SU-DHL-6 (cell line): Measurements from ENCODE around the gene SPIN2A.
"Not testable (repeated sequence)": the region's sequence is repeated elsewhere in the genome, so short reads cannot be mapped to it uniquely, and the experiment has no call there.

Experiments used
- H2AFZ ChIP-seq: fragments of 200-600 bp; sonication (generic); 2 replicates; pipeline ENCODE4 v1.6.1; 2014; ENCODE audit warnings: low read depth, mild to moderate bottlenecking, moderate library complexity, mixed read lengths, antibody characterized with exemption, low read length; ENCODE audit not compliant: severe bottlenecking
- H3F3A ChIP-seq: fragments of 200-600 bp; shearing (Covaris generic); 2 replicates; pipeline ENCODE4 v1.6.0; 2016; ENCODE audit warnings: antibody characterized with exemption, mild to moderate bottlenecking; ENCODE audit not compliant: insufficient read depth
- H3K27ac ChIP-seq: fragments of 200-600 bp; sonication (generic); 2 replicates; pipeline ENCODE4 v1.5.1; 2016; ENCODE audit warnings: low read depth, mild to moderate bottlenecking, low read length, moderate library complexity, mixed read lengths
- H3K27me3 ChIP-seq: fragments of 200-600 bp; sonication (generic), shearing (Covaris generic); 2 replicates; pipeline ENCODE4 v1.6.0; 2014; ENCODE audit warnings: mild to moderate bottlenecking, low read length
- H3K36me3 ChIP-seq: fragments of 200-600 bp; sonication (generic); 2 replicates; pipeline ENCODE4 v1.6.1; 2014; ENCODE audit warnings: mild to moderate bottlenecking, low read length, mixed read lengths
- H3K4me2 ChIP-seq: fragments of 300-600, 200-600 bp; shearing (Covaris generic), sonication (generic); 2 replicates; pipeline ENCODE4 v1.6.0; 2014; ENCODE audit warnings: low read length, low read depth, mild to moderate bottlenecking; ENCODE audit not compliant: poor library complexity, severe bottlenecking
- H3K4me3 ChIP-seq: fragments of 200-600 bp; sonication (generic); 2 replicates; pipeline ENCODE4 v1.5.1; 2014; ENCODE audit warnings: antibody characterized with exemption, low read length, mild to moderate bottlenecking, mixed read lengths; ENCODE audit not compliant: insufficient read depth, poor library complexity, severe bottlenecking
- H3K79me2 ChIP-seq: fragments of 200-600 bp; sonication (generic); 2 replicates; pipeline ENCODE4 v1.6.1; 2014; ENCODE audit warnings: mild to moderate bottlenecking, low read length, moderate library complexity; ENCODE audit not compliant: insufficient read depth
- H3K9ac ChIP-seq: fragments of 200-600 bp; sonication (generic); 2 replicates; pipeline ENCODE4 v1.7.0; 2014; ENCODE audit warnings: mild to moderate bottlenecking, low read length
- H3K9me2 ChIP-seq: fragments of 200-600 bp; sonication (generic); replicated peaks from 2 replicates; pipeline ENCODE4 v1.6.1; 2014; ENCODE audit warnings: low read length; ENCODE audit not compliant: insufficient read depth
- H3K9me3 ChIP-seq: fragments of 200-600 bp; sonication (generic); 2 replicates; pipeline ENCODE4 v1.6.1; 2014; ENCODE audit warnings: low read length, mixed read lengths; ENCODE audit not compliant: insufficient read depth
- H4K20me1 ChIP-seq: fragments of 200-600 bp; sonication (generic); 2 replicates; pipeline ENCODE4 v1.6.1; 2014; ENCODE audit warnings: low read depth, mild to moderate bottlenecking, antibody characterized with exemption, low read length, moderate library complexity, mixed read lengths
- EZH2phosphoT487 ChIP-seq: fragments of 200-600 bp; sonication (generic), shearing (Covaris generic); conservative IDR thresholded peaks from 2 replicates; pipeline ENCODE4 v1.6.1; 2018; ENCODE audit warnings: mild to moderate bottlenecking, antibody characterized with exemption, low read length, moderate library complexity, mixed read lengths
- TF ChIP-seq, protein P1 (sequence below): fragments of 200-600 bp; sonication (generic); IDR thresholded peaks from one replicate; pipeline ENCODE4 v1.5.1; 2017; ENCODE audit warnings: antibody characterized with exemption, mild to moderate bottlenecking, low read length, moderate library complexity; ENCODE audit not compliant: insufficient read depth, poor library complexity, severe bottlenecking

SPIN2A gene

DNA sequence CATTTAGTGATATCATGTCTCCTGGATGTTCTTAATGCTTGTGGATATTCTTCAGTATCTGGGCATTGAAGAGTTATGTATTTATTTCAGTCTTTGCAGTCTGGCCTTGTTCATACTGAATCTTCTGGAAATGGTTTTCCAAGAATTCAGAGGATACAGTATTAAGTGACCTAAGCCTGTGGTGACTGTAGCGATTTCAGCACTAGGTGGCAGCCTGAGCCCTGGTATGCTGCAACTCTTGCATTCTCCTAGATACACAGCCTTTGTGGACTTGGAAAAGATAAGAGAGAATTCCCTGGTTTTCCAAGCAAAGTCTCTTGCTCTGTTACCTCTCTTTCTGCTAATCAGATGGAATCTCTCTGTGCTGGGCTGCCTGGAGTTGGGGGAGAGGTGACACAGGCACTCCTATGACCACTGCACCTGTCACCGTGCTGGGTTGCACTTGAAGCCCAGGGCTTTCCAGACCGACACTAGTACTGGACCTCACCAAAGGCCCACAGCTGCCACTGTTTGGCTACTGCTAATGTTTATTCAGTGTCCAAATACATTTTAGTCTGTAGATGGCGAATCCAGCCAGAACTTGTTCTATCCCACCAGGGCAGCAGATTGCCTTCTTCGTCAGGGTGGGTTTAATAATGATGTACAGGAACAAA, 19.3 kb upstream of the SPIN2A start:
- Histone ChIP-seq H2AFZ (no peak overlapping the region), H3K9me2 (no peaks in the 10 kb centered on the region), H4K20me1 (no peaks in the 10 kb centered on the region), H3K9me3 (no peaks in the 10 kb centered on the region), H3K36me3 (no peaks in the 10 kb centered on the region), H3F3A (no peaks in the 10 kb centered on the region), H3K4me3 (no peak overlapping the region), H3K27me3 (no peaks in the 10 kb centered on the region), H3K9ac (no peak overlapping the region), H3K4me2 (no peak overlapping the region), H3K27ac (no peak overlapping the region), H3K79me2 (no peaks in the 10 kb centered on the region)
- no peak for TF ChIP-seq EZH2phosphoT487
- TF ChIP-seq, protein P1, sequence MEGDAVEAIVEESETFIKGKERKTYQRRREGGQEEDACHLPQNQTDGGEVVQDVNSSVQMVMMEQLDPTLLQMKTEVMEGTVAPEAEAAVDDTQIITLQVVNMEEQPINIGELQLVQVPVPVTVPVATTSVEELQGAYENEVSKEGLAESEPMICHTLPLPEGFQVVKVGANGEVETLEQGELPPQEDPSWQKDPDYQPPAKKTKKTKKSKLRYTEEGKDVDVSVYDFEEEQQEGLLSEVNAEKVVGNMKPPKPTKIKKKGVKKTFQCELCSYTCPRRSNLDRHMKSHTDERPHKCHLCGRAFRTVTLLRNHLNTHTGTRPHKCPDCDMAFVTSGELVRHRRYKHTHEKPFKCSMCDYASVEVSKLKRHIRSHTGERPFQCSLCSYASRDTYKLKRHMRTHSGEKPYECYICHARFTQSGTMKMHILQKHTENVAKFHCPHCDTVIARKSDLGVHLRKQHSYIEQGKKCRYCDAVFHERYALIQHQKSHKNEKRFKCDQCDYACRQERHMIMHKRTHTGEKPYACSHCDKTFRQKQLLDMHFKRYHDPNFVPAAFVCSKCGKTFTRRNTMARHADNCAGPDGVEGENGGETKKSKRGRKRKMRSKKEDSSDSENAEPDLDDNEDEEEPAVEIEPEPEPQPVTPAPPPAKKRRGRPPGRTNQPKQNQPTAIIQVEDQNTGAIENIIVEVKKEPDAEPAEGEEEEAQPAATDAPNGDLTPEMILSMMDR: no peak

GRCh38 chrX:57155171-57155570, 18.0 kb upstream of the SPIN2A start:
- no peaks in the 10 kb centered on the region for H3K9me2 ChIP-seq
- H2AFZ ChIP-seq: no peak overlapping the region
- H3K27me3 ChIP-seq: no peaks in the 10 kb centered on the region
- H3K36me3 ChIP-seq: no peaks in the 10 kb centered on the region
- no peak overlapping the region for H3K4me2 ChIP-seq
- H3K79me2 ChIP-seq: no peaks in the 10 kb centered on the region
- no peaks in the 10 kb centered on the region for H3K9me3 ChIP-seq
- H4K20me1 ChIP-seq: no peaks in the 10 kb centered on the region
- H3K27ac ChIP-seq: no peak overlapping the region
- no peak overlapping the region for H3K4me3 ChIP-seq
- H3K9ac ChIP-seq: no peak overlapping the region
- no peaks in the 10 kb centered on the region for H3F3A ChIP-seq
- TF ChIP-seq, protein P1: no peak
- no peak for TF ChIP-seq EZH2phosphoT487

GRCh38 chrX:57152222-57152621, 15.0 kb upstream of the SPIN2A start:
- H3K9me3 ChIP-seq, H3K79me2 ChIP-seq, H3K27me3 ChIP-seq, H4K20me1 ChIP-seq, H3K4me2 ChIP-seq, H3K27ac ChIP-seq, H3K4me3 ChIP-seq, H3K36me3 ChIP-seq, H3K9me2 ChIP-seq, H3F3A ChIP-seq, H3K9ac ChIP-seq, H2AFZ ChIP-seq: not testable (repeated sequence)

GRCh38 chrX:57138674-57139073, 1.5 kb upstream of the SPIN2A start:
- Histone ChIP-seq H3F3A (no peaks in the 10 kb centered on the region), H3K36me3 (no peaks in the 10 kb centered on the region), H3K9ac (no peak overlapping the region), H3K27ac (no peak overlapping the region), H4K20me1 (no peaks in the 10 kb centered on the region), H3K9me2 (no peaks in the 10 kb centered on the region), H2AFZ (no peak overlapping the region), H3K4me2 (no peak overlapping the region), H3K4me3 (no peak overlapping the region), H3K79me2 (no peaks in the 10 kb centered on the region), H3K27me3 (no peaks in the 10 kb centered on the region), H3K9me3 (no peaks in the 10 kb centered on the region)
- no peak for TF ChIP-seq EZH2phosphoT487
